IMR-90 (cell line): Measurements from ENCODE around the gene ITGB1BP2. TPM values are rescaled to one million over a fixed set of nuclear protein-coding genes. Genes with fewer than 3 reads are reported as not detected.
"Not testable (repeated sequence)": the region's sequence is repeated elsewhere in the genome, so short reads cannot be mapped to it uniquely, and the experiment has no call there.

Experiments
- ATAC-seq: fragments of 200-7000 bp; cut with Tn5 transposase; 2 replicates; pipeline ENCODE4 v1.9.1; 2020; ENCODE audit warnings: low read depth, mild to moderate bottlenecking, moderate library complexity
- BruUV-seq: library from RNA; stranded (reverse); fragments of 400-500 nt; replicated peaks from 2 replicates; lab custom pipeline; 2021; lab: Mats Ljungman, UMichigan
- CTCF ChIA-PET: fragments of 300-600 bp; formaldehyde crosslinking; extraction: SDS; loops from one replicate; lab custom pipeline; 2021; ENCODE audit warnings: antibody characterized with exemption; lab: Yijun Ruan, JAX
- POLR2A ChIA-PET: fragments of 300-600 bp; sonication (Branson Sonifier 250); formaldehyde crosslinking; loops from one replicate; lab custom pipeline; 2022; ENCODE audit warnings: antibody characterized with exemption; ENCODE audit not compliant: unreplicated experiment; lab: Charles Lee
- DNase-seq: peaks from one replicate; pipeline ENCODE4 v3.0.0; 2013
- H2AFZ ChIP-seq: replicated peaks from 2 replicates; pipeline ENCODE3; 2013; ENCODE audit warnings: low read length, mild to moderate bottlenecking; ENCODE audit not compliant: poor library complexity
- H2AK5ac ChIP-seq: 2 replicates; pipeline ENCODE4 v1.6.1; 2013; ENCODE audit warnings: low read depth, low read length, inconsistent platforms
- H2AK9ac ChIP-seq: replicated peaks from 2 replicates; pipeline ENCODE3; 2013; ENCODE audit warnings: mild to moderate bottlenecking, low read depth, low read length, moderate library complexity; ENCODE audit not compliant: poor library complexity
- H2BK120ac ChIP-seq: 2 replicates; pipeline ENCODE4 v1.6.1; 2013; ENCODE audit warnings: low read depth, low read length, inconsistent platforms
- H2BK15ac ChIP-seq: 3 replicates; pipeline ENCODE4 v1.6.1; 2013; ENCODE audit warnings: low read depth, low read length, inconsistent platforms
- H2BK20ac ChIP-seq: 2 replicates; pipeline ENCODE4 v1.6.1; 2013; ENCODE audit warnings: low read depth, mild to moderate bottlenecking, inconsistent platforms, low read length, moderate library complexity
- H2BK5ac ChIP-seq: 2 replicates; pipeline ENCODE4 v1.6.1; 2013; ENCODE audit warnings: mild to moderate bottlenecking, low read depth, low read length, inconsistent platforms; ENCODE audit not compliant: poor library complexity, severe bottlenecking
- H3K14ac ChIP-seq: replicated peaks from 2 replicates; pipeline ENCODE4 v1.6.1; 2013; ENCODE audit warnings: low read depth, low read length, inconsistent platforms
- H3K18ac ChIP-seq: 2 replicates; pipeline ENCODE4 v1.6.1; 2013; ENCODE audit warnings: low read depth, low read length, control low read depth
- H3K23ac ChIP-seq: 2 replicates; pipeline ENCODE4 v1.6.1; 2013; ENCODE audit warnings: low read depth, low read length, inconsistent platforms
- H3K27ac ChIP-seq: 2 replicates; pipeline ENCODE4 v1.5.1; 2013; ENCODE audit warnings: mild to moderate bottlenecking, control low read depth, low read length; ENCODE audit not compliant: insufficient read depth
- H3K27me3 ChIP-seq: 2 replicates; pipeline ENCODE4 v1.6.1; 2013; ENCODE audit warnings: low read length; ENCODE audit not compliant: control insufficient read depth, insufficient read depth
- H3K36me3 ChIP-seq: 2 replicates; pipeline ENCODE4 v1.6.1; 2013; ENCODE audit warnings: low read length, mixed read lengths; ENCODE audit not compliant: control insufficient read depth, insufficient read depth
- H3K4ac ChIP-seq: 2 replicates; pipeline ENCODE4 v1.6.1; 2013; ENCODE audit warnings: low read depth, low read length, inconsistent platforms
- H3K4me1 ChIP-seq: 2 replicates; pipeline ENCODE4 v1.6.1; 2013; ENCODE audit warnings: low read length, mixed read lengths; ENCODE audit not compliant: control insufficient read depth, insufficient read depth
- H3K4me2 ChIP-seq: 2 replicates; pipeline ENCODE4 v1.6.1; 2013; ENCODE audit warnings: low read depth, mild to moderate bottlenecking, control low read depth, low read length, moderate library complexity
- H3K4me3 ChIP-seq: 2 replicates; pipeline ENCODE4 v1.5.1; 2013; ENCODE audit warnings: low read depth, mild to moderate bottlenecking, control low read depth, low read length, moderate library complexity; ENCODE audit not compliant: insufficient read depth
- H3K56ac ChIP-seq: 2 replicates; pipeline ENCODE4 v1.6.1; 2013; ENCODE audit warnings: low read length, inconsistent platforms; ENCODE audit not compliant: insufficient read depth; ENCODE audit errors: extremely low read depth
- H3K79me1 ChIP-seq, 2 experiments: 2 replicates each; pipeline ENCODE4 v1.6.1; 2013; ENCODE audit warnings: low read length in 2 of 2, inconsistent platforms in 1 of 2, low read depth in 1 of 2
- H3K9ac ChIP-seq: 2 replicates; pipeline ENCODE4 v1.6.1; 2013; ENCODE audit warnings: low read depth, low read length, control low read depth
- H3K9me1 ChIP-seq: 2 replicates; pipeline ENCODE4 v1.6.1; 2013; ENCODE audit warnings: low read length, inconsistent platforms; ENCODE audit not compliant: insufficient read depth
- H3K9me3 ChIP-seq: 2 replicates; pipeline ENCODE4 v1.6.1; 2013; ENCODE audit warnings: low read length; ENCODE audit not compliant: control insufficient read depth, insufficient read depth
- H4K20me1 ChIP-seq: 2 replicates; pipeline ENCODE4 v1.6.1; 2013; ENCODE audit warnings: low read length, inconsistent platforms; ENCODE audit not compliant: insufficient read depth
- H4K5ac ChIP-seq: 2 replicates; pipeline ENCODE4 v1.6.1; 2013; ENCODE audit warnings: mild to moderate bottlenecking, low read depth, low read length, control low read depth
- H4K8ac ChIP-seq, 2 experiments: 2 replicates each; pipeline ENCODE4 v1.6.1; 2013; ENCODE audit warnings: low read depth in 2 of 2, low read length in 2 of 2, control low read depth in 1 of 2, inconsistent platforms in 1 of 2
- H4K91ac ChIP-seq: 2 replicates; pipeline ENCODE4 v1.6.1; 2013; ENCODE audit warnings: low read depth, low read length, inconsistent platforms; ENCODE audit not compliant: insufficient read depth
- WGBS, 2 experiments: methylation state at CpG; one replicate each; pipeline versions ENCODE4 v1.1.5 to v1.1.7; 2013; ENCODE audit warnings: missing lambda C conversion rate in 2 of 2; ENCODE audit not compliant: insufficient read length in 1 of 2; ENCODE audit errors: extremely low coverage in 2 of 2; 5-methylcytosine and 5-hydroxymethylcytosine counted together
- dilution Hi-C: fragments of 300-500 bp; cut with HindIII; formaldehyde crosslinking; loops from one replicate; pipeline ENCODE4 v1.14.3; 2018; ENCODE audit warnings: low sequenced_read_pairs; ENCODE audit not compliant: unreplicated experiment
- in situ Hi-C: fragments of 300-500 bp; cut with MboI; formaldehyde crosslinking; loops from 3 replicates; pipeline ENCODE4 v1.14.3; 2019; ENCODE audit warnings: low sequenced_read_pairs, inconsistent platforms, mixed read lengths
- intact Hi-C: fragments of 100-400 bp; cut with micrococcal nuclease; formaldehyde crosslinking; loops from 2 replicates; pipeline ENCODE4 v1.10.0; 2022
- polyA plus RNA-seq, 3 experiments: library from polyadenylated mRNA; depleted of rRNA; stranded (reverse); fragments of >200 nt; gene quantifications; 2 replicates each; pipeline ENCODE4 v1.2.3, GENCODE V29; 2012; ENCODE audit warnings: low replicate concordance in 1 of 3
- total RNA-seq: library from RNA; depleted of rRNA; stranded (reverse); fragments of >200 nt; gene quantifications from 2 replicates; pipeline ENCODE4 v1.2.3, GENCODE V29; 2012

Gene ITGB1BP2
- total and polyA plus RNA-seq, 2 of the 4 experiments (the other 2 are of a cell fraction): 3.0 to 3.5 TPM

- H3K56ac ChIP-seq, POLR2A ChIA-PET, H2BK5ac ChIP-seq, H3K18ac ChIP-seq, H3K23ac ChIP-seq, H2BK20ac ChIP-seq, DNase-seq, dilution Hi-C loops, H3K9ac ChIP-seq, H2AK9ac ChIP-seq, H3K4me1 ChIP-seq, intact Hi-C loops, H2BK15ac ChIP-seq, H3K9me3 ChIP-seq, H3K27ac ChIP-seq, H3K4ac ChIP-seq, ATAC-seq, H3K4me2 ChIP-seq, CTCF ChIA-PET, H4K91ac ChIP-seq, H2BK120ac ChIP-seq, H2AK5ac ChIP-seq, H2AFZ ChIP-seq, H3K4me3 ChIP-seq, H4K8ac ChIP-seq, H3K9me1 ChIP-seq, BruUV-seq, H3K14ac ChIP-seq, H3K27me3 ChIP-seq, H4K5ac ChIP-seq, in situ Hi-C loops: not testable (repeated sequence)
- peaks cover 12 to 19% of the 10 kb centered on the region in 2 experiments for H3K79me1 ChIP-seq
- peaks cover 10% of the 10 kb centered on the region; the same call in 1 of the 2 replicates for H4K20me1 ChIP-seq
- no CpG with 5 or more reads among the region's 7 CpGs for WGBS, 2 experiments
- H3K36me3 ChIP-seq: peaks cover 36% of the 10 kb centered on the region
Observed at GRCh38 chrX:71300064-71300463, 1.5 kb upstream of the ITGB1BP2 start.

DNA sequence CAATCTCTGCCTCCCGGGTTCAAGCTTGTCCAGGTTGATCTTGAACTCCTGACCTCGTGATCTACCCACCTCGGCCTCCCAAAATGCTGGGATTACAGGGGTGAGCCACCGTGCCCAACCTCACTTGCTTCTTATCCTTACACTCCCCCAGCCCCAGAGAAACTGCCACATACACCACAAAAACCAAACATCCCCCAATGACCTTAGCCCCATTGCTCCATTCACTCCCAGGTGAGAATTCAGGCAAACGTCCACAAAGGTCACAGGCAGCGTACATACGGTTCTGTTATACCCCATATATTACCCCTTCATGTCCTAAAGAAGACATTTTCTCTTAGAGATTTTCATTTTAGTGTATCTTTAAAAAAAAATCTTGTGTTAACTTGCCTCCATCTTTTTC, 1.1 kb upstream of the ITGB1BP2 start:
- H2BK5ac ChIP-seq, DNase-seq, H4K5ac ChIP-seq, H2BK120ac ChIP-seq, H3K14ac ChIP-seq, H2BK20ac ChIP-seq, H3K9me3 ChIP-seq, H3K27ac ChIP-seq, H2AK9ac ChIP-seq, H2AFZ ChIP-seq, H3K23ac ChIP-seq, in situ Hi-C loops, CTCF ChIA-PET, dilution Hi-C loops, H2AK5ac ChIP-seq, H3K27me3 ChIP-seq, H3K9ac ChIP-seq, H3K4me2 ChIP-seq, H3K4me3 ChIP-seq, H3K56ac ChIP-seq, H3K9me1 ChIP-seq, H3K18ac ChIP-seq, POLR2A ChIA-PET, ATAC-seq, H3K4ac ChIP-seq, H2BK15ac ChIP-seq, H3K4me1 ChIP-seq, H4K91ac ChIP-seq, H4K8ac ChIP-seq, intact Hi-C loops: not testable (repeated sequence)
- 57% methylated on average over 1 of the region's 7 CpGs; no CpG with 5 or more reads in 1 of the 2 experiments for WGBS, 2 experiments
- Histone ChIP-seq H3K79me1 (peaks cover 12 to 19% of the 10 kb centered on the region in 2 experiments), H4K20me1 (peaks cover 10% of the 10 kb centered on the region; the same call in 1 of the 2 replicates), H3K36me3 (peaks cover 34% of the 10 kb centered on the region)
- BruUV-seq: TSS peak; percentile 96
